ENCODE results near the gene LAMA2. TPM values are rescaled to one million over a fixed set of nuclear protein-coding genes. Genes with fewer than 3 reads are reported as not detected.

The LAMA2 gene
- total RNA-seq, 1 experiment from 2014 or later = 8.2 TPM

- TF ChIP-seq POLR2AphosphoS5 (IDR thresholded peaks at IDR 0.05; ENCODE audit: low read depth, low read length) (no peak), TCF7L2 (IDR thresholded peaks at IDR 0.05; ENCODE audit: borderline replicate concordance, extremely low read depth, insufficient read depth, insufficient read length) (no peak), CBX3 (IDR thresholded peaks at IDR 0.05; ENCODE audit: low read depth) (no peak), YY1 (IDR thresholded peaks at IDR 0.05; ENCODE audit: extremely low read depth, insufficient replicate concordance, low read depth, low read length) (no peak), EZH2 (IDR thresholded peaks at IDR 0.05) (no peak), EZH2phosphoT487 (IDR thresholded peaks at IDR 0.05; ENCODE audit: borderline replicate concordance) (no peak), JUND (IDR thresholded peaks at IDR 0.05) (no peak), CEBPB (IDR thresholded peaks at IDR 0.05; ENCODE audit: low read depth) (no peak)
- no peaks in the 10 kb centered on the region for H3K36me3 ChIP-seq (ENCODE audit: control insufficient read depth in 1 of 2, insufficient read depth in 2 of 2, low read length in 2 of 2)
- H3K79me2 ChIP-seq (ENCODE audit: insufficient read depth, low read length) = no peaks in the 10 kb centered on the region
- DNase-seq (ENCODE audit: low read depth, low spot score) (no peak), ATAC-seq (no peak)
- CTCF ChIA-PET = no interaction called here
- POLR2A ChIA-PET = no interaction called here
- H2AFZ ChIP-seq (ENCODE audit: low read depth, low read length, poor library complexity, severe bottlenecking) = no peak overlapping the region
- H3K4me3 ChIP-seq (replicated peaks in 1 of 2; ENCODE audit: low read depth in 1 of 2, low read length in 2 of 2) = no peak overlapping the region
- no TSS peak for BruUV-seq (replicated peaks)
- intact Hi-C loops (cut with micrococcal nuclease) = no loop called here
- no peaks in the 10 kb centered on the region for H4K20me1 ChIP-seq (ENCODE audit: insufficient read depth)
- H3K27me3 ChIP-seq (ENCODE audit: insufficient read depth, low read length) = no peaks in the 10 kb centered on the region
- no peaks in the 10 kb centered on the region for H3K4me1 ChIP-seq (ENCODE audit: control insufficient read depth in 1 of 2, insufficient read depth in 2 of 2, low read length in 2 of 2)
- H3K9me3 ChIP-seq (ENCODE audit: control insufficient read depth in 1 of 2, insufficient read depth in 1 of 2, low read depth in 1 of 2, low read length in 2 of 2) = no peaks in the 10 kb centered on the region
- RAD21 ChIA-PET (ENCODE audit: low non-redundant PET in 1 of 2, low total read pairs in 2 of 2, uncharacterized antibody in 2 of 2, unreplicated experiment in 2 of 2) = no interaction called here
- H3K27ac ChIP-seq (ENCODE audit: low read depth, low read length) = no peak overlapping the region
- H3K4me2 ChIP-seq (ENCODE audit: low read length) = no peak overlapping the region
- H3K9ac ChIP-seq (ENCODE audit: low read length) = no peak overlapping the region
- H3K9me2 ChIP-seq (ENCODE audit: insufficient read depth) = no peaks in the 10 kb centered on the region
Observed at GRCh38 chr6:129447198-129447565, 564.2 kb downstream of the LAMA2 start.

GRCh38 chr6:129448965-129449364 lies 566.0 kb downstream of the LAMA2 start:
- DNase-seq (ENCODE audit: low read depth, low spot score) (no peak), ATAC-seq (no peak)
- ChIA-PET RAD21 (ENCODE audit: low non-redundant PET in 1 of 2, low total read pairs in 2 of 2, uncharacterized antibody in 2 of 2, unreplicated experiment in 2 of 2) (no interaction called here), POLR2A (no interaction called here), CTCF (no interaction called here)
- H3K79me2 ChIP-seq (ENCODE audit: insufficient read depth, low read length) = no peaks in the 10 kb centered on the region
- no peaks in the 10 kb centered on the region for H3K4me1 ChIP-seq (ENCODE audit: control insufficient read depth in 1 of 2, insufficient read depth in 2 of 2, low read length in 2 of 2)
- no peak overlapping the region for H3K4me2 ChIP-seq (ENCODE audit: low read length)
- H3K9ac ChIP-seq (ENCODE audit: low read length) = no peak overlapping the region
- no peak overlapping the region for H3K4me3 ChIP-seq (replicated peaks in 1 of 2; ENCODE audit: low read depth in 1 of 2, low read length in 2 of 2)
- no peaks in the 10 kb centered on the region for H3K27me3 ChIP-seq (ENCODE audit: insufficient read depth, low read length)
- H3K27ac ChIP-seq (ENCODE audit: low read depth, low read length) = no peak overlapping the region
- TF ChIP-seq TCF7L2 (IDR thresholded peaks at IDR 0.05; ENCODE audit: borderline replicate concordance, extremely low read depth, insufficient read depth, insufficient read length) (no peak), EZH2 (IDR thresholded peaks at IDR 0.05) (no peak), ZFX (IDR thresholded peaks at IDR 0.05) (no peak), POLR2AphosphoS5 (IDR thresholded peaks at IDR 0.05; ENCODE audit: low read depth, low read length) (no peak)
- H4K20me1 ChIP-seq (ENCODE audit: insufficient read depth) = no peaks in the 10 kb centered on the region
- H2AFZ ChIP-seq (ENCODE audit: low read depth, low read length, poor library complexity, severe bottlenecking) = no peak overlapping the region
- no peaks in the 10 kb centered on the region for H3K36me3 ChIP-seq (ENCODE audit: control insufficient read depth in 1 of 2, insufficient read depth in 2 of 2, low read length in 2 of 2)
- BruUV-seq (replicated peaks) = no TSS peak
- no peaks in the 10 kb centered on the region for H3K9me2 ChIP-seq (ENCODE audit: insufficient read depth)
- H3K9me3 ChIP-seq (ENCODE audit: control insufficient read depth in 1 of 2, insufficient read depth in 1 of 2, low read depth in 1 of 2, low read length in 2 of 2) = no peaks in the 10 kb centered on the region
- intact Hi-C loops (cut with micrococcal nuclease) = no loop called here
